ENCODE results near the gene RBM4B.

- TF ChIP-seq POLR2AphosphoS5 (IDR thresholded peaks at IDR 0.05; ENCODE audit: low read depth, low read length) (no peak), REST (IDR thresholded peaks at IDR 0.05; ENCODE audit: insufficient read depth in 1 of 2, low read depth in 2 of 2, low read length in 1 of 2) (no peak)
- TF ChIP-seq, protein P1, sequence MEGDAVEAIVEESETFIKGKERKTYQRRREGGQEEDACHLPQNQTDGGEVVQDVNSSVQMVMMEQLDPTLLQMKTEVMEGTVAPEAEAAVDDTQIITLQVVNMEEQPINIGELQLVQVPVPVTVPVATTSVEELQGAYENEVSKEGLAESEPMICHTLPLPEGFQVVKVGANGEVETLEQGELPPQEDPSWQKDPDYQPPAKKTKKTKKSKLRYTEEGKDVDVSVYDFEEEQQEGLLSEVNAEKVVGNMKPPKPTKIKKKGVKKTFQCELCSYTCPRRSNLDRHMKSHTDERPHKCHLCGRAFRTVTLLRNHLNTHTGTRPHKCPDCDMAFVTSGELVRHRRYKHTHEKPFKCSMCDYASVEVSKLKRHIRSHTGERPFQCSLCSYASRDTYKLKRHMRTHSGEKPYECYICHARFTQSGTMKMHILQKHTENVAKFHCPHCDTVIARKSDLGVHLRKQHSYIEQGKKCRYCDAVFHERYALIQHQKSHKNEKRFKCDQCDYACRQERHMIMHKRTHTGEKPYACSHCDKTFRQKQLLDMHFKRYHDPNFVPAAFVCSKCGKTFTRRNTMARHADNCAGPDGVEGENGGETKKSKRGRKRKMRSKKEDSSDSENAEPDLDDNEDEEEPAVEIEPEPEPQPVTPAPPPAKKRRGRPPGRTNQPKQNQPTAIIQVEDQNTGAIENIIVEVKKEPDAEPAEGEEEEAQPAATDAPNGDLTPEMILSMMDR (IDR thresholded peaks at IDR 0.05): no peak
These were observed 53.2 kb downstream of the RBM4B start for GRCh38 chr11:66624450-66624849.
